HG02938 (cell line): ENCODE results near the gene CROCC2.

Experiments
- ATAC-seq: cut with Tn5 transposase; IDR thresholded peaks from one replicate; pipeline ENCODE4 v1.9.1; 2021; ENCODE audit warnings: mild to moderate bottlenecking, moderate library complexity; ENCODE audit not compliant: unreplicated experiment

Gene CROCC2

DNA sequence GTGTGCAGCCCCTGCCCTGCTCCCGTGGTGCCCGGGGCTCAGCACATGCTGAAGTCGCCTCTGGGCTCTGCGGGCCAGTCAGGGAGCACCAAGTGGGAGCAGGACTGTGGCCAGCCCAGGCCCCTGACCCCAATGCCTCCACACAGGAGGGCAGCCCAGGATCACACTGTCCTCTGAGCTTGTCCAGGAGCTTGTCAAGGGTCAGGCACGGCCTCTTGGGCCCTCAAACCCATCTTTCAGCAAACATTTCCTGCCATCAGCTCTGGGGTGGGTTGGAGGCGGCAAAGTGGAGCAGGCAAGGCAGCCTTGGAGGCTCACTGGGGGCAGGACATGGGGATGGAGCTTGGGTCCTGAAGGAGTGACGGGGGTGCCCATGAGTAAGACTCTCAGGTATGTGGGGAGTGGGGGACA is 102.6 kb downstream of the CROCC2 start:
- no peak for ATAC-seq

DNA sequence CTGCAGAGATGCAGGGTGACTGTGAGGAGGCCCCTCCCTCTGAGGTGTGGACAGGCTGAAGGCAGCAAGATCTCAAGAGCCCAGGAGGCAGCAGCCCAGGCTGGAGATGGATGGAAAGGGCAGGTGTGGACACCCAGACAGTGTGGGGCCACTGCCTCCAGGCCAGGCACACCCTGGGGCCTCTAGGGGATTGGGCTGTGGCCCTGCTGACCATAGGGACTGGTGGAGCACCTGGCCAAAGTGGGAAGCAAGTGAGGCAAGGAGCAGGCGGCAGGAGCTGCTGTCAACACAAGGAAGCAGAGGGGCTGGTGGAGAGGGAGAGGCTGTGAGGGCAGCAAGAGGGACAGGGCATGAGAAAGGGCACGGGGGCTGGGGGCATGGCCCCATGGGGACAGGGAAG is 103.1 kb downstream of the CROCC2 start:
- no peak for ATAC-seq

GRCh38 chr2:241009601-241010530 is 103.7 kb downstream of the CROCC2 start:
- no peak for ATAC-seq

GRCh38 chr2:241010531-241011295 is 104.6 kb downstream of the CROCC2 start:
- ATAC-seq = no peak

DNA sequence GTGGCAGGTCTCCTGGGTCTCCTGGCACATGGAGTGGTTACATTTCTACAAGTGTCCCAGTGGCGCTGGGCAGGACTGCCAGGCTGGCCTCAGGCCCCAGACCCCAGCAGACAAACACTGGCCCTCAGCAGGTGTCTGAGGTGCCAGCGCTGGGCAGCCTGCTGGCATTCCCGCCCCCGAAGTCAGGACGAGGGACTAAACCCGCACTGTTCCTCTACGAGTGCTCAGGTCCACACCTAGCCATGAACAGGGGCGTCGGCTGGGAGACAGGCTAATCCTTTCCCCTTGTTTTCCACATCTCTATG is 105.1 kb downstream of the CROCC2 start:
- no peak for ATAC-seq

GRCh38 chr2:241011751-241012510 is 105.8 kb downstream of the CROCC2 start:
- no peak for ATAC-seq

GRCh38 chr2:241014224-241014623 is 108.1 kb downstream of the CROCC2 start:
- no peak for ATAC-seq

DNA sequence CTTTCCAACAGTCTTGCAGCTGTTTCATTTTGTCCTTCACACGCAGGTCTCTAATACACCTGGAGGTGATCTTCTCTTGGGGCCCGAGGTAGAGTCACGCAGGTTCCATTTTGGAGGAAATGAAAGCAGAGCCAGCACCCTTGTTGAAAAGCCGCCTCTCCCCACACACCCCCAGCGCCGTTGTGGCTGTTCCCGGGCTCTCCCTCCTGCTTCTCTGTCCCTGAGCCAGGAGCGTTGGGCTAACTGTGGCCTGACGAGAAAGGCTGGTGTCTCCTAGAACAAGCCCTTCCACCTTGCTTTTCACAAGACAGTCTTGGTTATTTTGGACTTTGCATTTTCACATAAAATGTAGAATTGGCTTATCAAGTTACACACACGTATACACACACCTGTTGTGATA is 108.6 kb downstream of the CROCC2 start:
- ATAC-seq = no peak

GRCh38 chr2:241015439-241015838 is 109.3 kb downstream of the CROCC2 start:
- ATAC-seq = no peak

DNA sequence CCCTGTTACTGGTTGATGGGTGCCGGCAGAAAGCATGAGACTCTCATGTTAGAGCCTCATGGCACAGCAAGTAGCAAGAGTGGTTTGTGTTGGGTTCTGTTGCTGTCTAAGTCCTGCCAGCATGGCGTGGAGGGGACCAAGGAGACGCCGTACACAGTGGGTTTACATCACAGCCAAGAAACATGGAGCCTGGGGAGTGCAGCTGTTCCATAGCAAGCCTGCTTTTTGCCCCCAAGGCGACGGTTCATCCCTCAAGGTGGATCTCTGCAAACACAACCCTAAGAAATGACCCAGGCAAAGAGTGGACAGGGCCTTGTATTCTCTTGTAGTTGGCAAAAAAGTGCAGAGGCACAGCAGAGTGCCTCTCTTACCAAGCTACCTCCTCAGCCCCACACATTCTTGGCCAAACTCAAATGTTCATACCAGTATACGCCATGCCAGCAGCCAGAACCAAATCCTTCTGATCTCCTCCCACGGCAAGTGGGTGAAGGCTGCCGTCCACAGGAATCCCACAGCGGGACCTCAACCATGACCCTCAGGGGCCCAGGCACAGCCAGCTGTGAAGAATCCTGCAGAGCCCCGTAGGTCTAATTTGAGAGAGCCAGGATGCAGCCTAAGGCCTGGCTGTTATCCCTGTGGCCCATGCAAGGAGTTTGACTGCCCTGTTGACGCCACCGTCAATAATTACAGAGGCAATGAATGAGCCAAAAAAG is 111.2 kb downstream of the CROCC2 start:
- no peak for ATAC-seq

GRCh38 chr2:241018051-241018891 is 112.1 kb downstream of the CROCC2 start:
- ATAC-seq = no peak

- no peak for ATAC-seq
Measured at GRCh38 chr2:241019441-241020139, 113.5 kb downstream of the CROCC2 start.

DNA sequence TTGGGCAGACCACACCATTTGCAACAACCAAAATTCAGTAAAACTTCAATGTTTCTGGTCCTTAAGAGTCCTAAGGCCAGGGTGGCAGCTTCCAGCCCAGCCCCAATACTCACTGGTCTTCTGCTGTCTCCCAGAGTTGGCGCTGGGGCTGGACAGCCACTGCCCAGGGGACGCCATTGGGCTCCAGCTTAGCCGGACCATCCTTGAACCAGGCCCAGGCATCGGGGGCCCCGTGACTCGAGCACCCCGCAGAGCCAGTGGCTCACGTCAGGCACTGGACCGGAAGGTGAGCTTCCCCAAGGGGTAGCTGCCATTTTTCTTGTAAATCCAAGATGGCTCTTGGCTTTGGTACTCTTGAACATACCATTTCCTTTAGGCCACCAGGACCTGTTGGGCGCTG is 114.1 kb downstream of the CROCC2 start:
- no peak for ATAC-seq

GRCh38 chr2:241020629-241021190 is 114.6 kb downstream of the CROCC2 start:
- ATAC-seq = no peak

DNA sequence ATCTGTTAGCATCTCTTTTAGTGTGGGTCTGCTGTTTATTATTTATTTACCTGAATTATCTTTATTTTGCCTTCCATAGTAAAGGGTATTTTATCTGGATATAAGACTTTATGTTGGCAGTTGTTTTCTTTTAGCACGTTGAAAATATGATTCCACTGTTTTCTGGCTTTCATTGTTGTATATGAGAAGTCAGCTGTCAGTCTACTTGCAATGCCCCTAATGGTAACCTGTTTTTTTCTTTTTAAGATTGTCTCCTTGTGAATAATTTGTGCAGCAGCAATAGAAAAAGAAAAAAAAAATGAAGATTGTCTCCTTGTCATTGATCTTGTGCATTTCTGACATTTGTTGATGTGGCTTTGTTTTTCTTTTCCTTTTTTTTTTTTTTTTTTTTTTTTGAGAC is 119.5 kb downstream of the CROCC2 start:
- ATAC-seq = no peak

DNA sequence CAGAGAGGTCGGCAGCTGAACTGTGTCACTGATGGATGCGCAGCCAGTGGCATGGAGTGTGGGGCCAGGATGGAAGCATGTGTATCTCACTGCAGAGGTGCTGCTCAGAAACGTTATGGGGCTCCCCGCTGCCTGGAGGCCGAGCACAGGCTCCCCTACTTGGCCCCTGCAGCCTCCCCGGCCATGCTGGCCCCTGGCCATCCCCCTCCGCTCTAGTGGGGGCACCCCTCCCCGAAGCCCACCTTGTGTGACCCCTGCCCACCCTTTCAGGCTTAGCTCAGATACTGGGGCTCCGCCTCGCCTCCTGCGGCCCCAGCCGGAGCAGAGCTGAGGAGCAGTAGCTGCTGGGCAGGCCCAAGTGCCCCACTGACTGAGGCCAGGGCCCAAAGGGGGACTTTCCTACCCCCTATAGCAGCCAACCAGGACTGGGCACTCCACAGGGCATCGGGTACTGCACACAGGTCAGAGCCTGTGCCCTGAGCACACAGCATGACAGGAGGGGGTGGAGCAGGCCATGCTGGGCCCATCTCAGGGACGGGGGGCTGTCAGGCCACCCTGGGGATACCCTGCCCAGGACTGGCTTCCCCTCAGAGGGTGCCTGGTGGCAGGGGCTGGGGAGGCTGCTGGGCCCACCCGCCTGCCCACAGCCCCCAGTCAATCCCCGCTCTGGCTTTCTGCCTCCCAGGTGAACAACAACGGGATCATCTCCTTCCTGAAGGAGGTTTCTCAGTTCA is 123.6 kb downstream of the CROCC2 start:
- no peak for ATAC-seq

DNA sequence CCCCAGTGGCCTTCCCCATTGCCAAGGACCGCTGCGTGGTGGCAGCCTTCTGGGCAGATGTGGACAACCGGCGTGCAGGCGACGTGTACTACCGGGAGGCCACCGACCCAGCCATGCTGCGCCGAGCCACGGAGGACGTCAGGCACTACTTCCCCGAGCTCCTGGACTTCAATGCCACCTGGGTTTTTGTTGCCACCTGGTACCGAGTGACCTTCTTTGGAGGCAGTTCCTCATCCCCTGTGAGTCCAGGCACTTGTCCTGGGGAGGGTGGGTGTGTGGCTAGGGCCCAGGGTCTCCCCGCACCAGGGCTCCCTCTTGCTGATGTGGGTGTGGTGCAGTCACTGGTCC is 124.2 kb downstream of the CROCC2 start:
- no peak for ATAC-seq

DNA sequence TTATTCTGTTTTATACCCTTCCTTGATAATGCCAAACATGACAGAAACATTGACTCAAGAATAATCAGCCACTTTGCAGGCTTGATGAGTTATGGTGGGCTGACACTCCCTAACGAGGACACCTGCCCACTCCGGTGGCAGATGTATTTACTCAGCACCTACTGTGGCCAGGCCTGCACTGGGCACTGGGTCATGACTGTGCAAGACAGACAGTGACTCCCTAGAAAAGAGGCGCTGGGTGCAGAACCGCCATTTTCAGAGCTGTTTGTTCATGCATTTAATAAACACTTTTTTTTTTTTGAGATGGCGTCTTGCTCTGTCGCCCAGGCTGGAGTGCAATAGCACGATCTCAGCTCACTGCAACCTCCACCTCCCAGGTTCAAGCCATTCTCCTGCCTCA is 124.7 kb downstream of the CROCC2 start:
- no peak for ATAC-seq
